NCI-H226 (cell line): ENCODE measurements around the gene PET100.

Experiments
- DNase-seq: peaks from one replicate; pipeline ENCODE4 v3.0.0-alpha.2; 2015

Gene PET100

GRCh38 chr19:7629347-7630054, at the start of gene PET100, which contains the start of gene XAB2:
Gene PET100 (plus strand): TSS chr19:7629793. CDS start chr19:7629834, 41 bp downstream.
Gene XAB2 (minus strand): TSS chr19:7629545. CDS start chr19:7629527, 18 bp downstream.
- DNase-seq: peak; percentile 96

GRCh38 chr19:7582446-7582845, 47.1 kb upstream of the PET100 start:
- DNase-seq: no peak

GRCh38 chr19:7589822-7590221, 39.8 kb upstream of the PET100 start:
- DNase-seq: no peak

- no peak for DNase-seq
Observed at GRCh38 chr19:7590256-7590655, 39.3 kb upstream of the PET100 start.

- DNase-seq: no peak
Observed at GRCh38 chr19:7595466-7596133, 34.0 kb upstream of the PET100 start, which contains the start of gene CAMSAP3. Gene CAMSAP3 (plus strand): TSS chr19:7595863. CDS start chr19:7596003, 140 bp downstream.

- no peak for DNase-seq
Observed at GRCh38 chr19:7596211-7596937, 33.2 kb upstream of the PET100 start.

GRCh38 chr19:7597689-7598088, 31.9 kb upstream of the PET100 start:
- no peak for DNase-seq

GRCh38 chr19:7598180-7598579, 31.4 kb upstream of the PET100 start:
- DNase-seq: no peak

- no peak for DNase-seq
Observed at GRCh38 chr19:7600721-7601120, 28.9 kb upstream of the PET100 start.

- peak; percentile 56 for DNase-seq
Observed at GRCh38 chr19:7602240-7602934, 27.2 kb upstream of the PET100 start.

GRCh38 chr19:7602935-7603497, 26.6 kb upstream of the PET100 start:
- DNase-seq: no peak

- DNase-seq: peak; percentile 51
Observed at GRCh38 chr19:7603919-7604318, 25.7 kb upstream of the PET100 start.

GRCh38 chr19:7605490-7606222, 23.9 kb upstream of the PET100 start:
- peak; percentile 47 for DNase-seq

GRCh38 chr19:7606289-7606688, 23.3 kb upstream of the PET100 start:
- DNase-seq: no peak

GRCh38 chr19:7607212-7607873, 22.2 kb upstream of the PET100 start:
- DNase-seq: no peak

- no peak for DNase-seq
Observed at GRCh38 chr19:7607874-7608560, 21.6 kb upstream of the PET100 start.

- DNase-seq: no peak
Observed at GRCh38 chr19:7610491-7611240, 18.9 kb upstream of the PET100 start.

- no peak for DNase-seq
Observed at GRCh38 chr19:7611541-7612279, 17.9 kb upstream of the PET100 start.
